ENCODE data around the gene NUBPL. TPM values are rescaled to one million over a fixed set of nuclear protein-coding genes. Genes with fewer than 3 reads are reported as not detected.
"Not testable (repeated sequence)": the region's sequence is repeated elsewhere in the genome, so short reads cannot be mapped to it uniquely, and the experiment has no call there.

NUBPL gene
- total RNA-seq, 2 donors from 2014 or later = 13.8 to 26.6 TPM

GRCh38 chr14:31568671-31569070 is 7.5 kb downstream of the NUBPL start:
- DNase-seq (ENCODE audit: low spot score) = no peak
- intact Hi-C loops (cut with DNase I) = no loop called here

- intact Hi-C loops (cut with DNase I) = no loop called here
- no peak for DNase-seq (ENCODE audit: low spot score)
These were observed 11.8 kb downstream of the NUBPL start for GRCh38 chr14:31572955-31573354.

- intact Hi-C loops (cut with DNase I) = no loop called here
- DNase-seq (ENCODE audit: low spot score) = no peak
These were observed 15.7 kb downstream of the NUBPL start for GRCh38 chr14:31576949-31577348.

- intact Hi-C loops (cut with DNase I) = no loop called here
- DNase-seq (ENCODE audit: low spot score) = no peak
These were observed 17.1 kb downstream of the NUBPL start for GRCh38 chr14:31578266-31578665.

GRCh38 chr14:31578792-31579501 is 17.7 kb downstream of the NUBPL start:
- no peak for DNase-seq (ENCODE audit: low spot score)
- intact Hi-C loops (cut with DNase I) = no loop called here

- no peak for DNase-seq (ENCODE audit: low spot score)
These were observed 19.0 kb downstream of the NUBPL start for GRCh38 chr14:31580234-31580633.

GRCh38 chr14:31582286-31582691 is 21.1 kb downstream of the NUBPL start:
- intact Hi-C loops (cut with DNase I) = no loop called here
- DNase-seq (ENCODE audit: low spot score) = no peak

More at GRCh38 chr14:31580234-31580633, 19.0 kb downstream of the NUBPL start:
- intact Hi-C loops (cut with DNase I) = no loop called here

GRCh38 chr14:31582836-31583452 is 21.7 kb downstream of the NUBPL start:
- DNase-seq (ENCODE audit: low spot score) = no peak
- intact Hi-C loops (cut with DNase I) = no loop called here

- no peak for DNase-seq (ENCODE audit: low spot score)
- intact Hi-C loops (cut with DNase I) = no loop called here
These were observed 29.0 kb downstream of the NUBPL start for GRCh38 chr14:31590206-31590605.

GRCh38 chr14:31592122-31592521 is 30.9 kb downstream of the NUBPL start:
- intact Hi-C loops (cut with DNase I) = no loop called here

GRCh38 chr14:31592631-31593030 is 31.4 kb downstream of the NUBPL start:
- intact Hi-C loops (cut with DNase I) = no loop called here
- DNase-seq (ENCODE audit: low spot score) = no peak

More at GRCh38 chr14:31592122-31592521, 30.9 kb downstream of the NUBPL start:
- no peak for DNase-seq (ENCODE audit: low spot score)

GRCh38 chr14:31596342-31597095 is 35.3 kb downstream of the NUBPL start:
- intact Hi-C loops (cut with DNase I) = no loop called here
- no peak for DNase-seq (ENCODE audit: low spot score)

GRCh38 chr14:31605702-31606101 is 44.5 kb downstream of the NUBPL start:
- DNase-seq (ENCODE audit: low spot score) = no peak
- intact Hi-C loops (cut with DNase I) = no loop called here

- DNase-seq (ENCODE audit: low spot score) = no peak
- intact Hi-C loops (cut with DNase I) = no loop called here
These were observed 50.7 kb downstream of the NUBPL start for GRCh38 chr14:31611778-31612433.

- no peak for DNase-seq (ENCODE audit: low spot score)
- intact Hi-C loops (cut with DNase I) = no loop called here
These were observed 52.0 kb downstream of the NUBPL start for GRCh38 chr14:31613188-31613587.

GRCh38 chr14:31618884-31619283 is 57.7 kb downstream of the NUBPL start:
- intact Hi-C loops (cut with DNase I); DNase-seq (ENCODE audit: low spot score): not testable (repeated sequence)

- intact Hi-C loops (cut with DNase I) = no loop called here
- DNase-seq (ENCODE audit: low spot score) = no peak
These were observed 58.2 kb downstream of the NUBPL start for GRCh38 chr14:31619440-31619839.

GRCh38 chr14:31620898-31621297 is 59.7 kb downstream of the NUBPL start:
- intact Hi-C loops (cut with DNase I); DNase-seq (ENCODE audit: low spot score): not testable (repeated sequence)

GRCh38 chr14:31622060-31622459 is 60.9 kb downstream of the NUBPL start:
- DNase-seq (ENCODE audit: low spot score) = no peak
- intact Hi-C loops (cut with DNase I) = no loop called here

GRCh38 chr14:31652900-31653299 is 91.7 kb downstream of the NUBPL start:
- DNase-seq (ENCODE audit: low spot score); intact Hi-C loops (cut with DNase I): not testable (repeated sequence)
